Measurements from ENCODE around the gene SESTD1. TPM values are rescaled to one million over a fixed set of nuclear protein-coding genes. Genes with fewer than 3 reads are reported as not detected.
A peak's percentile ranks its signal among the peaks of the same experiment; 100 is the strongest.
"Not testable (repeated sequence)": the region's sequence is repeated elsewhere in the genome, so short reads cannot be mapped to it uniquely, and the experiment has no call there.

Gene SESTD1
- total RNA-seq, 1 donor from 2014 or later: 18.5 TPM

GRCh38 chr2:179250848-179251504, 13.7 kb downstream of the SESTD1 start:
- no peak overlapping the region for H3K4me3 ChIP-seq (ENCODE audit: low read depth, low read length)
- no peak for TF ChIP-seq CTCF (conservative IDR thresholded peaks at IDR 0.05; ENCODE audit: low read depth, low read length)
- DNase-seq (ENCODE audit: low read depth): no peak

- no peak overlapping the region for H3K4me3 ChIP-seq (ENCODE audit: low read depth, low read length)
- DNase-seq (ENCODE audit: low read depth): no peak
- TF ChIP-seq CTCF (conservative IDR thresholded peaks at IDR 0.05; ENCODE audit: low read depth, low read length): no peak
Observed at GRCh38 chr2:179250095-179250494, 14.5 kb downstream of the SESTD1 start.

- no peak overlapping the region for H3K4me3 ChIP-seq (ENCODE audit: low read depth, low read length)
- no peak for DNase-seq (ENCODE audit: low read depth)
- TF ChIP-seq CTCF (conservative IDR thresholded peaks at IDR 0.05; ENCODE audit: low read depth, low read length): no peak
Observed at GRCh38 chr2:179248024-179248348, 16.6 kb downstream of the SESTD1 start.

GRCh38 chr2:179247318-179248023, 17.2 kb downstream of the SESTD1 start:
- H3K4me3 ChIP-seq (ENCODE audit: low read depth, low read length): no peak overlapping the region
- no peak for TF ChIP-seq CTCF (conservative IDR thresholded peaks at IDR 0.05; ENCODE audit: low read depth, low read length)
- DNase-seq (ENCODE audit: low read depth): no peak

GRCh38 chr2:179245843-179246242, 18.8 kb downstream of the SESTD1 start:
- not testable (repeated sequence) for H3K4me3 ChIP-seq (ENCODE audit: low read depth, low read length); DNase-seq (ENCODE audit: low read depth)

GRCh38 chr2:179243046-179243445, 21.6 kb downstream of the SESTD1 start:
- TF ChIP-seq CTCF (conservative IDR thresholded peaks at IDR 0.05; ENCODE audit: low read depth, low read length): no peak
- DNase-seq (ENCODE audit: low read depth): no peak
- no peak overlapping the region for H3K4me3 ChIP-seq (ENCODE audit: low read depth, low read length)

GRCh38 chr2:179240481-179241451, 23.9 kb downstream of the SESTD1 start:
- no peak for DNase-seq (ENCODE audit: low read depth)
- peak; percentile 45 for TF ChIP-seq CTCF (conservative IDR thresholded peaks at IDR 0.05; ENCODE audit: low read depth, low read length)
- no peak overlapping the region for H3K4me3 ChIP-seq (ENCODE audit: low read depth, low read length)

Data from epithelial cell of proximal tubule (primary cell).